Fibroblast of lung (primary cell): Measurements from ENCODE around the gene TPT1. TPM values are rescaled to one million over a fixed set of nuclear protein-coding genes. Genes with fewer than 3 reads are reported as not detected.
"Not testable (repeated sequence)": the region's sequence is repeated elsewhere in the genome, so short reads cannot be mapped to it uniquely, and the experiment has no call there.

Experiments used
- DNase-seq, 2 donors: peaks; one replicate each; pipeline versions ENCODE4 v3.0.0 to v3.0.0-alpha.2; 2010; ENCODE audit warnings: low read depth in 2 of 2
- H2AFZ ChIP-seq: 2 replicates; pipeline ENCODE4 v1.5.1; 2012; ENCODE audit warnings: low read length, control low read depth, inconsistent platforms
- H3K27ac ChIP-seq: 2 replicates; pipeline ENCODE4 v1.5.1; 2011; ENCODE audit warnings: low read length, control low read depth; ENCODE audit not compliant: insufficient read depth
- H3K27me3 ChIP-seq: 2 replicates; pipeline ENCODE4 v1.5.1; 2011; ENCODE audit warnings: mild to moderate bottlenecking, low read length; ENCODE audit not compliant: control insufficient read depth, insufficient read depth
- H3K36me3 ChIP-seq: 2 replicates; pipeline ENCODE4 v1.5.1; 2011; ENCODE audit warnings: low read length; ENCODE audit not compliant: control insufficient read depth, insufficient read depth
- H3K4me1 ChIP-seq: 2 replicates; pipeline ENCODE4 v1.5.1; 2011; ENCODE audit warnings: low read length; ENCODE audit not compliant: control insufficient read depth, insufficient read depth; ENCODE audit errors: extremely low read depth
- H3K4me2 ChIP-seq: 2 replicates; pipeline ENCODE4 v1.5.1; 2011; ENCODE audit warnings: low read length, control low read depth; ENCODE audit not compliant: insufficient read depth; ENCODE audit errors: extremely low read depth
- H3K4me3 ChIP-seq, 4 experiments: fragments of 200-600 bp in 1 of 4; sonication (generic) in 1 of 4; replicated peaks in 1 of 4; 2 replicates each; pipeline ENCODE4 v1.5.1; 2011 to 2016; ENCODE audit warnings: low read length in 4 of 4, low read depth in 3 of 4, mild to moderate bottlenecking in 3 of 4, control low read depth in 2 of 4, inconsistent platforms in 1 of 4, mixed read lengths in 1 of 4; ENCODE audit not compliant: insufficient read depth in 1 of 4; ENCODE audit errors: control extremely low read depth in 1 of 4
- H3K79me2 ChIP-seq: 2 replicates; pipeline ENCODE4 v1.5.1; 2012; ENCODE audit warnings: mild to moderate bottlenecking, low read length, inconsistent platforms; ENCODE audit not compliant: control insufficient read depth, insufficient read depth
- H3K9ac ChIP-seq: 2 replicates; pipeline ENCODE4 v1.5.1; 2011; ENCODE audit warnings: mild to moderate bottlenecking, low read length, control low read depth; ENCODE audit not compliant: insufficient read depth
- H3K9me3 ChIP-seq: 2 replicates; pipeline ENCODE4 v1.5.1; 2012; ENCODE audit warnings: low read depth, low read length; ENCODE audit not compliant: control insufficient read depth, insufficient read depth
- H4K20me1 ChIP-seq: 2 replicates; pipeline ENCODE4 v1.5.1; 2011; ENCODE audit warnings: low read length; ENCODE audit not compliant: control insufficient read depth, insufficient read depth; ENCODE audit errors: extremely low read depth
- CTCF ChIP-seq, 2 donors: IDR thresholded peaks in 1 of 2; conservative IDR thresholded peaks in 1 of 2; 1 replicate in 1 of 2; 2 replicates in 1 of 2; pipeline ENCODE4 v1.5.1; 2011 to 2012; ENCODE audit warnings: low read length in 2 of 2, control low read depth in 1 of 2, inconsistent platforms in 1 of 2, low read depth in 1 of 2, mild to moderate bottlenecking in 1 of 2
- EZH2 ChIP-seq: IDR thresholded peaks from 2 replicates; pipeline ENCODE4 v1.5.1; 2012; ENCODE audit warnings: low read length, control low read depth, mild to moderate bottlenecking; ENCODE audit errors: missing control alignments
- polyA plus RNA-seq, 2 donors: library from polyadenylated mRNA; depleted of rRNA in 1 of 2; stranded (reverse) in 1 of 2; unstranded in 1 of 2; fragments of >200 nt; gene quantifications; 2 replicates each; pipeline ENCODE4 v1.2.1, GENCODE V29; 2011 to 2012; ENCODE audit warnings: missing spikeins in 1 of 2
- total RNA-seq: library from RNA; depleted of rRNA; stranded (reverse); fragments of >200 nt; gene quantifications from 2 replicates; pipeline ENCODE4 v1.2.1, GENCODE V29; 2014

The TPT1 gene
- total and polyA plus RNA-seq, 2 donors (not counting 1 experiment from before 2014, with no cell fraction given) = 2,237 to 5,502 TPM

- peaks cover 4% of the 10 kb centered on the region for H3K36me3 ChIP-seq
- no peaks in the 10 kb centered on the region for H4K20me1 ChIP-seq
- H3K27ac ChIP-seq = no peak overlapping the region
- TF ChIP-seq EZH2 (no peak), CTCF (conservative IDR thresholded peaks at IDR 0.05 in 1 of 2, IDR thresholded peaks at IDR 0.05 in 1 of 2; ENCODE audit: low read depth in 1 of 2, low read length in 2 of 2) (no peak)
- H3K27me3 ChIP-seq = no peaks in the 10 kb centered on the region
- no peaks in the 10 kb centered on the region for H3K9me3 ChIP-seq
- H3K4me1 ChIP-seq = no peaks in the 10 kb centered on the region
- H3K9ac ChIP-seq = no peak overlapping the region
- H3K4me2 ChIP-seq = no peak overlapping the region
- H2AFZ ChIP-seq = no peak overlapping the region
- no peak overlapping the region for H3K4me3 ChIP-seq
- DNase-seq = no peak
- H3K79me2 ChIP-seq = no peaks in the 10 kb centered on the region
These were observed 9.2 kb upstream of the TPT1 start for GRCh38 chr13:45350152-45350551.

- TF ChIP-seq EZH2 = no peak
- no peak for TF ChIP-seq CTCF (conservative IDR thresholded peaks at IDR 0.05 in 1 of 2, IDR thresholded peaks at IDR 0.05 in 1 of 2; ENCODE audit: low read depth in 1 of 2, low read length in 2 of 2)
- peak in 1 of 2 donors; percentile 36 for DNase-seq
- no peaks in the 10 kb centered on the region for H3K79me2 ChIP-seq
- peaks cover 7% of the 10 kb centered on the region for H3K36me3 ChIP-seq
- H3K4me2 ChIP-seq = no peak overlapping the region
- H2AFZ ChIP-seq = no peak overlapping the region
- H3K9ac ChIP-seq = no peak overlapping the region
- no peak overlapping the region for H3K4me3 ChIP-seq
- no peaks in the 10 kb centered on the region for H3K27me3 ChIP-seq
- no peaks in the 10 kb centered on the region for H4K20me1 ChIP-seq
- no peak overlapping the region for H3K27ac ChIP-seq
- no peaks in the 10 kb centered on the region for H3K9me3 ChIP-seq
- H3K4me1 ChIP-seq = no peaks in the 10 kb centered on the region
These were observed 8.5 kb upstream of the TPT1 start for GRCh38 chr13:45349438-45349837.

GRCh38 chr13:45344064-45344463 lies 3.1 kb upstream of the TPT1 start:
- H3K4me1 ChIP-seq, DNase-seq, H3K36me3 ChIP-seq, H3K4me2 ChIP-seq, H3K27me3 ChIP-seq, H2AFZ ChIP-seq, H3K9me3 ChIP-seq, H3K9ac ChIP-seq, H3K4me3 ChIP-seq, H3K27ac ChIP-seq, H4K20me1 ChIP-seq: not testable (repeated sequence)
- peaks cover 31% of the 10 kb centered on the region for H3K79me2 ChIP-seq

- not testable (repeated sequence) for H2AFZ ChIP-seq, H3K4me2 ChIP-seq, DNase-seq, H3K9ac ChIP-seq, H4K20me1 ChIP-seq, H3K4me3 ChIP-seq, H3K9me3 ChIP-seq, H3K4me1 ChIP-seq, H3K27ac ChIP-seq, H3K27me3 ChIP-seq
- Histone ChIP-seq H3K36me3 (peaks cover 12% of the 10 kb centered on the region), H3K79me2 (peaks cover 40% of the 10 kb centered on the region)
These were observed 2.1 kb upstream of the TPT1 start for GRCh38 chr13:45343102-45343501.

GRCh38 chr13:45342668-45343067 lies 1.7 kb upstream of the TPT1 start:
- Histone ChIP-seq H3K79me2 (peaks cover 45% of the 10 kb centered on the region), H3K36me3 (peaks cover 15% of the 10 kb centered on the region), H3K4me2 (peak overlapping the region; percentile 79), H3K4me3 (peak overlapping the region in 1 of 4 experiments; percentile 89)
- not testable (repeated sequence) for H2AFZ ChIP-seq, DNase-seq, H3K9me3 ChIP-seq, H3K9ac ChIP-seq, H3K27ac ChIP-seq, H3K4me1 ChIP-seq, H3K27me3 ChIP-seq, H4K20me1 ChIP-seq
